Left lung (tissue), 10 donors: ENCODE results near the gene TCHP. TPM values are rescaled to one million over a fixed set of nuclear protein-coding genes. Genes with fewer than 3 reads are reported as not detected.

ENCODE experiments used
- ATAC-seq: fragments of 200-7000 bp; cut with Tn5 transposase; one replicate; pipeline ENCODE4 v1.9.1; 2020; ENCODE audit warnings: moderate library complexity
- DNase-seq, 4 donors: peaks; one replicate each; pipeline ENCODE4 v3.0.0-alpha.2; 2013 to 2020
- H3K27ac ChIP-seq, 2 donors: fragments of 200-600 bp; sonication (generic) in 1 of 2; one replicate each; pipeline versions ENCODE4 v1.5.0 to v1.8.0; 2020 to 2021
- H3K27me3 ChIP-seq, 2 donors: fragments of 200-600 bp; sonication (generic) in 1 of 2; one replicate each; pipeline versions ENCODE4 v1.5.0 to v1.8.0; 2020 to 2021
- H3K36me3 ChIP-seq, 2 donors: fragments of 200-600 bp; sonication (generic) in 1 of 2; one replicate each; pipeline versions ENCODE4 v1.5.0 to v1.8.0; 2020 to 2021
- H3K4me1 ChIP-seq, 2 donors: fragments of 200-600 bp; one replicate each; pipeline ENCODE4 v1.8.0; 2021
- H3K4me3 ChIP-seq, 2 donors: fragments of 200-600 bp; sonication (generic) in 1 of 2; one replicate each; pipeline versions ENCODE4 v1.5.0 to v1.8.0; 2020 to 2021; ENCODE audit warnings: mild to moderate bottlenecking in 1 of 2
- H3K9me3 ChIP-seq, 2 donors: fragments of 200-600 bp; sonication (generic) in 1 of 2; one replicate each; pipeline versions ENCODE4 v1.5.0 to v1.8.0; 2020 to 2021
- CTCF ChIP-seq, 2 donors: fragments of 200-600 bp; sonication (generic) in 1 of 2; IDR thresholded peaks; one replicate each; pipeline versions ENCODE4 v1.5.0 to v1.8.0; 2021; ENCODE audit warnings: antibody characterized with exemption in 2 of 2
- intact Hi-C, 2 donors: fragments of 100-400 bp; cut with DNase I; formaldehyde crosslinking; loops; one replicate each; pipeline versions ENCODE4 v1.11.2 to v1.14.2; 2022
- polyA plus RNA-seq, 6 donors: library from polyadenylated mRNA; unstranded; fragments of 120-200 nt; gene quantifications; one replicate each; pipeline ENCODE4 v1.2.1, GENCODE V29; 2013; ENCODE audit not compliant: insufficient read length in 6 of 6
- total RNA-seq, 2 donors: library from RNA; stranded (reverse); fragmentation: NEBNext Ultra II Directional; extraction: Animal tissue kit (Norgen Biotek cat#: 25700); gene quantifications; one replicate each; pipeline ENCODE4 v1.2.1, GENCODE V29; 2021
- donor health status: DM: no; HTN: yes; CAD: no.
- donor health status: DM: no; HTN: no; CAD: no.

The TCHP gene
- total and polyA plus RNA-seq, 8 donors, result 15.4 to 27.3 (median 23.9) TPM

DNA sequence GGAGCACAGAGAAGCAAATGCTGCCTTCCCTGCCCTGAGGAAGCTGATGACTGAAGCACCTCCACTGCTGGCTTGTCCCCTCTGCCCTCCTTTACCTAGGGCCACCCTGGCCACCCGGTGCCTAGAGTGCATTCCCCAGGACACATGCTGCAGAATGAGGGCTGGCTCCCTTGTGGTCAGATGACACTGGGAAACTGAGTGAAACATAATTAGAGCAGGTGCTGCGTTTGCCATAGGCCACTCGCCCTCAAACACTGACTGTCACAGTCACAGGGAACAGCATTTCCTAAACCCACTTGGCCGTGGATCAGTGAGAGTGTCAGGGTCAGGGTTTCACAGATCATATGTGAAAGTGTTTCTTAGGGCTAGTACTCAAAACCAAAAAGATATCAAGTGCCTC is 16.0 kb downstream of the TCHP start:
- no peak for DNase-seq
- intact Hi-C loops, result no loop called here
- H3K4me3 ChIP-seq, result no peak overlapping the region
- no peak for TF ChIP-seq CTCF (IDR thresholded peaks at IDR 0.05)
- H3K4me1 ChIP-seq, result no peaks in the 10 kb centered on the region
- H3K36me3 ChIP-seq, result peaks cover 0 to 99% of the 10 kb centered on the region in 2 donors
- H3K9me3 ChIP-seq, result no peaks in the 10 kb centered on the region
- no peaks in the 10 kb centered on the region for H3K27me3 ChIP-seq
- no peak for ATAC-seq
- no peak overlapping the region for H3K27ac ChIP-seq

DNA sequence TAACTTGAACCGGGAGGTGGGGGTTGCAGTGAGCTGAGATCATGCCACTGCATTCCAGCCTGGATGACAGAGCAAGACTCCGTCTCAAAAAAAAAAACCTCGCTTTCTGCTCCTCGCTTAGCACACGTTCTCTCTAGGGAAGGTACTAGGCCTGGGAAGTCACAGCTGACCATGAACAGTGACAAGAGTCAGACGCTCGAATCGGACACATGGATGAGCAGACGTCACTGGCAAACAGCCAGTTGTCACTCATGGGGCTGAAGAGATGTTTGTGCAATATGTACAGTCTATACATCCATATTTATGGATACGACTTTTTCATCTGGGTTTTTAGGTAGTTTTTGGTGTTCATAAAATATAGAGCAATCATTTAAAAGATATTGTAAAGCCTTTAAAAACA is 19.4 kb downstream of the TCHP start:
- ATAC-seq (no peak), DNase-seq (no peak)
- no peak overlapping the region for H3K27ac ChIP-seq
- intact Hi-C loops, result no loop called here
- peaks cover 0 to 95% of the 10 kb centered on the region in 2 donors for H3K36me3 ChIP-seq
- no peaks in the 10 kb centered on the region for H3K27me3 ChIP-seq
- H3K4me3 ChIP-seq, result no peak overlapping the region
- TF ChIP-seq CTCF (IDR thresholded peaks at IDR 0.05), result no peak
- no peaks in the 10 kb centered on the region for H3K9me3 ChIP-seq
- no peaks in the 10 kb centered on the region for H3K4me1 ChIP-seq

DNA sequence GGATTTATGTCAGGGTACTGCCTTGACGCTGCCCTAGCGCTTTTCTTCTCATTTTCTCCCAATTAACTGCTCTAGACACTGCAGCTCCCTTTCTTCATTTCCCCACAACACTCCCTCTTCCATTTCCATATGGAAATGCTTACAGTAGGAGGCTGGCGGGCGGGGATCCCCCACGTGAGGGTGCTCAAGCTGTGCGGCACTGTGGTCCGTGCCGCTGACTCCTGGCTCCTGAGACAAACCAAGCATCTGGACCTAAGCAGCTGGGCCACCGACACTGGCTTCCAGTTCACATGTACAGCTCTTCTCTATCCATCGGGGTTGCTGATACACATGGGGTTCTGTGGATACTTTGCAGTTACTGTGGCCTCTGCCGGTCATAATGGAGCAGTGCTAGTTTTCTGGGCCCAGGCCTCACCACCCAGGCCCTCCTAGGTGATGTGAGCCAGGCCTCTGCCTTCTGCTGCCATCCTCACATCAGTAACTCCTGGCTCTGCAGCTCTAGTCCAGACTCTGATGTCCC is 20.2 kb downstream of the TCHP start:
- DNase-seq (peak in 1 of 4 donors; percentile 49), ATAC-seq (no peak)
- Histone ChIP-seq H3K4me3 (no peak overlapping the region), H3K27ac (no peak overlapping the region), H3K36me3 (peaks cover 0 to 95% of the 10 kb centered on the region in 2 donors), H3K4me1 (no peaks in the 10 kb centered on the region), H3K27me3 (no peaks in the 10 kb centered on the region), H3K9me3 (no peaks in the 10 kb centered on the region)
- intact Hi-C loops, result no loop called here
- no peak for TF ChIP-seq CTCF (IDR thresholded peaks at IDR 0.05)

DNA sequence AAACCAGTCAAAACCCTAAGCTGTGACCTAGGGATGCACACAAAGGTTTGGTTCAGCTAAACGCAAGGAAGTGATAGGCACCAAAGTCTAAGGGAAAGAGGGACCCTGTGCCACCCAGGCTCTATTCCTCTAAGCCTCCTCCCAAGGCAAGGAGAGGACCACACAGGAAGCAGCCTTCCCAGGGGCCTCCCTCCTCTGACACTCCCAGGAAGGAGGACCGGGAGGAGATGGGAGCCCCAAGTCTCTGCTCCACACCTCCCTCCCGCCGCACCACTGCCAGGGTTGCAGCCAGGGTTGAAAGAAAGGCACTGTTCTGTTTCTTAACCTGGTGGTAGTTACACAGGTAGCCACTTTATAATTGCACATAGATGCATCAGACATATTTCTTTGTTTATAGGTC is 21.9 kb downstream of the TCHP start:
- no peak for DNase-seq
- H3K27ac ChIP-seq, result no peak overlapping the region
- no peak for ATAC-seq
- intact Hi-C loops, result no loop called here
- peaks cover 0 to 95% of the 10 kb centered on the region in 2 donors for H3K36me3 ChIP-seq
- no peak overlapping the region for H3K4me3 ChIP-seq
- no peaks in the 10 kb centered on the region for H3K4me1 ChIP-seq
- H3K27me3 ChIP-seq, result no peaks in the 10 kb centered on the region
- no peak for TF ChIP-seq CTCF (IDR thresholded peaks at IDR 0.05)
- H3K9me3 ChIP-seq, result no peaks in the 10 kb centered on the region

GRCh38 chr12:109923038-109923437 is 23.0 kb downstream of the TCHP start:
- Histone ChIP-seq H3K9me3 (no peaks in the 10 kb centered on the region), H3K4me3 (no peak overlapping the region), H3K27me3 (no peaks in the 10 kb centered on the region), H3K36me3 (peaks cover 0 to 95% of the 10 kb centered on the region in 2 donors), H3K27ac (no peak overlapping the region), H3K4me1 (no peaks in the 10 kb centered on the region)
- DNase-seq (no peak), ATAC-seq (no peak)
- intact Hi-C loops, result no loop called here
- no peak for TF ChIP-seq CTCF (IDR thresholded peaks at IDR 0.05)
